ENCODE measurements around the gene IRX2. TPM values are rescaled to one million over a fixed set of nuclear protein-coding genes. Genes with fewer than 3 reads are reported as not detected.

IRX2 gene
- total RNA-seq, 3 donors from 2014 or later: 19.2 to 69.4 (median 26.2) TPM

- H3K27ac ChIP-seq: no peak overlapping the region
- DNase-seq (ENCODE audit: low spot score in 2 of 2): no peak
- peaks cover 0 to 4% of the 10 kb centered on the region in 2 donors for H3K27me3 ChIP-seq
- no peaks in the 10 kb centered on the region for H3K9me3 ChIP-seq
- intact Hi-C loops (cut with DNase I; ENCODE audit: low total_unique reads): no loop called here
- TF ChIP-seq CTCF (IDR thresholded peaks at IDR 0.05): no peak
- no peak for TF ChIP-seq POLR2AphosphoS5 (IDR thresholded peaks at IDR 0.05)
- H3K4me1 ChIP-seq: no peaks in the 10 kb centered on the region
- no peak overlapping the region for H3K4me3 ChIP-seq
- H3K36me3 ChIP-seq: no peaks in the 10 kb centered on the region
Measured at GRCh38 chr5:2704111-2704510, 47.4 kb downstream of the IRX2 start.

GRCh38 chr5:2703615-2704014 lies 47.9 kb downstream of the IRX2 start:
- intact Hi-C loops (cut with DNase I; ENCODE audit: low total_unique reads): no loop called here
- Histone ChIP-seq H3K4me3 (no peak overlapping the region), H3K27me3 (peaks cover 0 to 4% of the 10 kb centered on the region in 2 donors), H3K36me3 (no peaks in the 10 kb centered on the region), H3K27ac (no peak overlapping the region), H3K9me3 (no peaks in the 10 kb centered on the region), H3K4me1 (no peaks in the 10 kb centered on the region)
- no peak for TF ChIP-seq CTCF (IDR thresholded peaks at IDR 0.05)
- no peak for TF ChIP-seq POLR2AphosphoS5 (IDR thresholded peaks at IDR 0.05)
- no peak for TF ChIP-seq POLR2A (IDR thresholded peaks at IDR 0.05)
- DNase-seq (ENCODE audit: low spot score in 2 of 2): no peak

- Histone ChIP-seq H3K4me3 (no peak overlapping the region), H3K27me3 (peaks cover 0 to 4% of the 10 kb centered on the region in 2 donors), H3K4me1 (no peaks in the 10 kb centered on the region), H3K9me3 (no peaks in the 10 kb centered on the region), H3K27ac (no peak overlapping the region), H3K36me3 (no peaks in the 10 kb centered on the region)
- TF ChIP-seq CTCF (IDR thresholded peaks at IDR 0.05) (no peak), POLR2A (IDR thresholded peaks at IDR 0.05) (no peak), POLR2AphosphoS5 (IDR thresholded peaks at IDR 0.05) (no peak)
- intact Hi-C loops (cut with DNase I; ENCODE audit: low total_unique reads): no loop called here
- DNase-seq (ENCODE audit: low spot score in 2 of 2): no peak
Measured at GRCh38 chr5:2703041-2703440, 48.4 kb downstream of the IRX2 start.

GRCh38 chr5:2702096-2702879 lies 49.2 kb downstream of the IRX2 start:
- no peak for TF ChIP-seq CTCF (IDR thresholded peaks at IDR 0.05)
- TF ChIP-seq POLR2A (IDR thresholded peaks at IDR 0.05): no peak
- TF ChIP-seq POLR2AphosphoS5 (IDR thresholded peaks at IDR 0.05): no peak
- DNase-seq (ENCODE audit: low spot score in 2 of 2): no peak

GRCh38 chr5:2701592-2701991 lies 49.9 kb downstream of the IRX2 start:
- Histone ChIP-seq H3K4me3 (no peak overlapping the region), H3K27ac (no peak overlapping the region), H3K27me3 (peaks cover 0 to 4% of the 10 kb centered on the region in 2 donors), H3K9me3 (no peaks in the 10 kb centered on the region), H3K4me1 (no peaks in the 10 kb centered on the region), H3K36me3 (no peaks in the 10 kb centered on the region)
- TF ChIP-seq POLR2A (IDR thresholded peaks at IDR 0.05) (no peak), POLR2AphosphoS5 (IDR thresholded peaks at IDR 0.05) (no peak), CTCF (IDR thresholded peaks at IDR 0.05) (no peak)
- intact Hi-C loops (cut with DNase I; ENCODE audit: low total_unique reads): no loop called here
- no peak for DNase-seq (ENCODE audit: low spot score in 2 of 2)

More at GRCh38 chr5:2702096-2702879, 49.2 kb downstream of the IRX2 start:
- peaks cover 0 to 4% of the 10 kb centered on the region in 2 donors for H3K27me3 ChIP-seq
- no peaks in the 10 kb centered on the region for H3K9me3 ChIP-seq
- H3K4me1 ChIP-seq: no peaks in the 10 kb centered on the region
- H3K4me3 ChIP-seq: no peak overlapping the region
- H3K36me3 ChIP-seq: no peaks in the 10 kb centered on the region
- intact Hi-C loops (cut with DNase I; ENCODE audit: low total_unique reads): no loop called here
- no peak overlapping the region for H3K27ac ChIP-seq
